PC-9 (cell line): ENCODE results near the gene PC. TPM values are rescaled to one million over a fixed set of nuclear protein-coding genes. Genes with fewer than 3 reads are reported as not detected.

Experiments
- BruUV-seq: library from RNA; stranded (reverse); fragments of 400-500 nt; replicated peaks from 2 replicates; lab custom pipeline; 2021; lab: Mats Ljungman, UMichigan
- CTCF ChIA-PET: fragments of 300-600 bp; sonication (Branson Sonifier 250); formaldehyde crosslinking; loops from one replicate; lab custom pipeline; 2022; ENCODE audit warnings: antibody characterized with exemption; lab: Charles Lee
- POLR2A ChIA-PET: fragments of 300-600 bp; sonication (Branson Sonifier 250); formaldehyde crosslinking; loops from one replicate; lab custom pipeline; 2022; ENCODE audit warnings: antibody characterized with exemption; ENCODE audit not compliant: unreplicated experiment; lab: Charles Lee
- DNase-seq, 2 experiments: peaks; one replicate each; pipeline versions ENCODE4 v3.0.0 to v3.0.0-alpha.2; 2015 to 2022; ENCODE audit warnings: mixed read lengths in 1 of 2
- H2AFZ ChIP-seq: fragments of 200-600 bp; sonication (generic); 2 replicates; pipeline ENCODE4 v1.8.1; 2017; ENCODE audit warnings: antibody characterized with exemption
- H3F3A ChIP-seq: fragments of 200-600 bp; sonication (generic); 2 replicates; pipeline ENCODE4 v1.8.1; 2017; ENCODE audit warnings: antibody characterized with exemption, mild to moderate bottlenecking, low read depth; ENCODE audit not compliant: insufficient read depth
- H3K27ac ChIP-seq: fragments of 200-600 bp; sonication (generic); 2 replicates; pipeline ENCODE4 v1.6.1; 2016; ENCODE audit warnings: mixed run types
- H3K27me3 ChIP-seq: fragments of 200-600 bp; sonication (generic); 2 replicates; pipeline ENCODE4 v1.6.1; 2016; ENCODE audit warnings: low read depth, mixed run types; ENCODE audit not compliant: insufficient read depth
- H3K36me3 ChIP-seq: fragments of 200-600 bp; sonication (generic); 2 replicates; pipeline ENCODE4 v1.6.1; 2016; ENCODE audit warnings: low read depth, mixed run types
- H3K4me1 ChIP-seq: fragments of 200-600 bp; sonication (generic); replicated peaks from 2 replicates; pipeline ENCODE4 v1.6.1; 2016; ENCODE audit warnings: mixed run types; ENCODE audit not compliant: insufficient read depth
- H3K4me2 ChIP-seq: fragments of 200-600 bp; sonication (generic); 2 replicates; pipeline ENCODE4 v1.6.1; 2017; ENCODE audit warnings: mixed run types
- H3K4me3 ChIP-seq: fragments of 200-600 bp; sonication (generic); 2 replicates; pipeline ENCODE4 v1.6.1; 2016; ENCODE audit warnings: mixed run types
- H3K79me2 ChIP-seq: fragments of 200-600 bp; sonication (generic); 2 replicates; pipeline ENCODE4 v1.6.1; 2017; ENCODE audit warnings: low read depth, mixed run types
- H3K9me2 ChIP-seq: fragments of 200-600 bp; sonication (generic); 2 replicates; pipeline ENCODE4 v1.8.1; 2017; ENCODE audit warnings: mild to moderate bottlenecking; ENCODE audit not compliant: insufficient read depth
- H3K9me3 ChIP-seq: fragments of 200-600 bp; sonication (generic); 2 replicates; pipeline ENCODE4 v1.8.1; 2016; ENCODE audit warnings: low read depth; ENCODE audit not compliant: insufficient read depth
- H4K20me1 ChIP-seq: fragments of 200-600 bp; sonication (generic); 2 replicates; pipeline ENCODE4 v1.8.1; 2017; ENCODE audit not compliant: insufficient read depth
- EZH2 ChIP-seq: fragments of 200-600 bp; sonication (generic); IDR thresholded peaks from 2 replicates; pipeline ENCODE4 v1.8.0; 2017; ENCODE audit warnings: antibody characterized with exemption, low read depth
- intact Hi-C: fragments of 100-400 bp; cut with micrococcal nuclease; formaldehyde crosslinking; loops from one replicate; pipeline ENCODE4 v1.10.0; 2022; ENCODE audit not compliant: unreplicated experiment
- total RNA-seq: library from RNA; stranded (reverse); gene quantifications from 2 replicates; pipeline ENCODE4 v1.2.3, GENCODE V29; 2021
- TF ChIP-seq, protein P1 (sequence below): fragments of 200-600 bp; sonication (generic); conservative IDR thresholded peaks from 2 replicates; pipeline ENCODE4 v1.6.1; 2017; ENCODE audit warnings: mixed run types, antibody characterized with exemption, mild to moderate bottlenecking, moderate library complexity

PC gene
- total RNA-seq, 1 experiment from 2014 or later, result 38.9 TPM

- no peak overlapping the region for H3K4me2 ChIP-seq
- H3K9me3 ChIP-seq, result no peaks in the 10 kb centered on the region
- H3K79me2 ChIP-seq, result no peaks in the 10 kb centered on the region
- no peaks in the 10 kb centered on the region for H3K9me2 ChIP-seq
- DNase-seq, result no peak
- intact Hi-C loops, result no loop called here
- TF ChIP-seq, protein P1, sequence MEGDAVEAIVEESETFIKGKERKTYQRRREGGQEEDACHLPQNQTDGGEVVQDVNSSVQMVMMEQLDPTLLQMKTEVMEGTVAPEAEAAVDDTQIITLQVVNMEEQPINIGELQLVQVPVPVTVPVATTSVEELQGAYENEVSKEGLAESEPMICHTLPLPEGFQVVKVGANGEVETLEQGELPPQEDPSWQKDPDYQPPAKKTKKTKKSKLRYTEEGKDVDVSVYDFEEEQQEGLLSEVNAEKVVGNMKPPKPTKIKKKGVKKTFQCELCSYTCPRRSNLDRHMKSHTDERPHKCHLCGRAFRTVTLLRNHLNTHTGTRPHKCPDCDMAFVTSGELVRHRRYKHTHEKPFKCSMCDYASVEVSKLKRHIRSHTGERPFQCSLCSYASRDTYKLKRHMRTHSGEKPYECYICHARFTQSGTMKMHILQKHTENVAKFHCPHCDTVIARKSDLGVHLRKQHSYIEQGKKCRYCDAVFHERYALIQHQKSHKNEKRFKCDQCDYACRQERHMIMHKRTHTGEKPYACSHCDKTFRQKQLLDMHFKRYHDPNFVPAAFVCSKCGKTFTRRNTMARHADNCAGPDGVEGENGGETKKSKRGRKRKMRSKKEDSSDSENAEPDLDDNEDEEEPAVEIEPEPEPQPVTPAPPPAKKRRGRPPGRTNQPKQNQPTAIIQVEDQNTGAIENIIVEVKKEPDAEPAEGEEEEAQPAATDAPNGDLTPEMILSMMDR, result no peak
- TF ChIP-seq EZH2, result no peak
- H3K27ac ChIP-seq, result no peak overlapping the region
- no peaks in the 10 kb centered on the region for H3K36me3 ChIP-seq
- CTCF ChIA-PET, result no interaction called here
- no peak overlapping the region for H3K4me3 ChIP-seq
- peaks cover 4% of the 10 kb centered on the region; the same call in 1 of the 2 replicates for H3K4me1 ChIP-seq
- no TSS peak for BruUV-seq
- H2AFZ ChIP-seq, result no peak overlapping the region
- H3F3A ChIP-seq, result no peaks in the 10 kb centered on the region
- H4K20me1 ChIP-seq, result no peaks in the 10 kb centered on the region
- no peaks in the 10 kb centered on the region for H3K27me3 ChIP-seq
- POLR2A ChIA-PET, result no interaction called here
Measured at GRCh38 chr11:66910669-66911068, 47.5 kb downstream of the PC start.

- Histone ChIP-seq H3K27me3 (no peaks in the 10 kb centered on the region), H3K4me2 (no peak overlapping the region), H4K20me1 (no peaks in the 10 kb centered on the region), H3K79me2 (no peaks in the 10 kb centered on the region), H3K4me3 (no peak overlapping the region), H3K9me3 (no peaks in the 10 kb centered on the region), H3K36me3 (no peaks in the 10 kb centered on the region), H3K9me2 (no peaks in the 10 kb centered on the region), H3K4me1 (peaks cover 10% of the 10 kb centered on the region), H2AFZ (no peak overlapping the region), H3K27ac (no peak overlapping the region), H3F3A (peaks cover 3% of the 10 kb centered on the region; the same call in 1 of the 2 replicates)
- POLR2A ChIA-PET, result no interaction called here
- TF ChIP-seq EZH2, result no peak
- TF ChIP-seq, protein P1, result no peak
- intact Hi-C loops, result no loop called here
- no TSS peak for BruUV-seq
- CTCF ChIA-PET, result no interaction called here
- DNase-seq, result no peak
Measured at GRCh38 chr11:66910016-66910415, 48.2 kb downstream of the PC start.

DNA sequence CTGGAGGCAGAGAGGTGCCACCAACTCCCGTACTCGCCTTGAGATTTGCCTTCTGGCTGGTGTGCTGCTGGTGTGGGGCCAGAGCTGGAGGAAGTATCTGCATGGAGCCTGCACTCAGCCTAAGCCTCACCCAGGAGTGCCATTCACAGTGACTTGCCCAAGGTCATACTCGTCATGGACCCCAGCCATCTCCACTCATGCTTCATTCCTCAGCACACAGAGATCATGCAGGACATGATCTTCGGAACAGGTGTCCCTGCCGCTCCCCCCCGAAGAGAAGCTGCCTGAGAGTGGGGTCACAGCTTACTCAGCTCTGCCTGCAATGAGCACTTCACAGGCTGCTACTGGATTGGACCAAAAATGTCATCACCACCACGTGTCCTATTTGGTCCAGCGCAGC, 49.0 kb downstream of the PC start:
- Histone ChIP-seq H3K27ac (no peak overlapping the region), H3F3A (peaks cover 11% of the 10 kb centered on the region), H2AFZ (no peak overlapping the region), H3K36me3 (no peaks in the 10 kb centered on the region), H3K9me2 (no peaks in the 10 kb centered on the region), H3K79me2 (no peaks in the 10 kb centered on the region), H4K20me1 (no peaks in the 10 kb centered on the region), H3K27me3 (no peaks in the 10 kb centered on the region), H3K4me3 (no peak overlapping the region), H3K9me3 (no peaks in the 10 kb centered on the region), H3K4me2 (no peak overlapping the region), H3K4me1 (peaks cover 18% of the 10 kb centered on the region)
- ChIA-PET POLR2A (interaction anchor here (0.6 kb wide), 1 partner anchor 62 kb away, joined by 5 read pairs; no protein-coding TSS in a partner anchor), CTCF (no interaction called here)
- intact Hi-C loops, result no loop called here
- BruUV-seq, result no TSS peak
- no peak for TF ChIP-seq EZH2
- TF ChIP-seq, protein P1, result no peak
- no peak for DNase-seq
